ENCODE measurements around the gene ERAL1.
"Not testable (repeated sequence)": the region's sequence is repeated elsewhere in the genome, so short reads cannot be mapped to it uniquely, and the experiment has no call there.

Gene ERAL1

DNA sequence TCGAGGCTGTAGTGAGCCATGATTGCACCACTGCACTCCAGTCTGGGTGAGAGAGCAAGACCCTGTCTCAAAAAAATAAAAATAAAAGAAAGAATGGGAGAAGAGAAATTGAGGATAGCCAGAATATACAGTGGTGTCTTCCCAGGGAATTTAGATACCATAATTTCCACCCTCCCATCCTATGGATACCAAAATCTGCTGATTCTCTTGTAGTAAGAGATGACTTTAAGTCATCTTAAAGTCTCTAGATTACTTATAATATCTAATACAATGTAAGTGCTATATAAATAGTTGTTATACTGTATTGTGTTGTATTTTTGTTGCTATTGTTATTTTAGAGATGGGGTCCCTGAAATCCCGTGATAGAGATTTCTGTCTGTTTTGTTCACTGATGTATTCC is 1.5 kb upstream of the ERAL1 start:
- no peak for DNase-seq (ENCODE audit: low spot score)

DNA sequence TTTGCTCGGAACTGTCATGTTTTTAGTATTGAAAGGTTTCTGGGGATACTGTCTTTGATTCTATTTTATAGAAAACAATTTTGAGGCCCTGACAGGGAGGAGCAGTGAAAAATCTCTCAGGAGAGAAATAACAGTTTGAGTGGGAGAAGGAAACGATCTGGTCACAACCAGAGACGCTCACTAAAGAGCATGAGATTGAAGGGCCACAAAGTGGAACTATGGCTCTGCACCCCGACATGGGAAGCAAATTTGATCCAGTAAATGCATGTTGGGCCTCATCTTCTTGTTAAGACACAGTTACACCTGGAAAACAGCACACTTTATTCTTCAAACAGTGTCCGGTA is 492 bp downstream of the ERAL1 start:
- no peak for DNase-seq (ENCODE audit: low spot score)

DNA sequence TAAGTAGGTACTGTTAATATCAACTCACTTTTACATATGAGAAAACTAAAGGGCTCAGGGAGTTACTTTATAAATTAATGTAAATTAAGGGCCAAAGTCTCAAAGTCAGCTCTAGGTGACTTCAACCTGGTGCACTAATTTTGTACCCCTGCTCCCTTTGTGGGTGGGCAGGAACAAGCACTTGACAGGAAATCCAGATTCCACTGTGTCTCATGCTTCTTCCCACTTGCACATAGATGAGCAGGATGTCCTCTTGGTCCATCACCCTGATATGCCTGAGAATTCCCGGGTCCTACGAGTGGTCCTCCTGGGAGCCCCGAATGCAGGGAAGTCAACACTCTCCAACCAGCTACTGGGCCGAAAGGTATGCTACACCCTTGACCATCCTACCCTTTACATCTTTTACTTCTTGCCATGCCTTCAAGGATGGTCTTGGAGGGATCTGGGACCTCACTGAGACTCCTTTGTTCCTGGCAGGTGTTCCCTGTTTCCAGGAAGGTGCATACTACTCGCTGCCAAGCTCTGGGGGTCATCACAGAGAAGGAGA is 1.3 kb downstream of the ERAL1 start:
- DNase-seq (ENCODE audit: low spot score), result no peak

DNA sequence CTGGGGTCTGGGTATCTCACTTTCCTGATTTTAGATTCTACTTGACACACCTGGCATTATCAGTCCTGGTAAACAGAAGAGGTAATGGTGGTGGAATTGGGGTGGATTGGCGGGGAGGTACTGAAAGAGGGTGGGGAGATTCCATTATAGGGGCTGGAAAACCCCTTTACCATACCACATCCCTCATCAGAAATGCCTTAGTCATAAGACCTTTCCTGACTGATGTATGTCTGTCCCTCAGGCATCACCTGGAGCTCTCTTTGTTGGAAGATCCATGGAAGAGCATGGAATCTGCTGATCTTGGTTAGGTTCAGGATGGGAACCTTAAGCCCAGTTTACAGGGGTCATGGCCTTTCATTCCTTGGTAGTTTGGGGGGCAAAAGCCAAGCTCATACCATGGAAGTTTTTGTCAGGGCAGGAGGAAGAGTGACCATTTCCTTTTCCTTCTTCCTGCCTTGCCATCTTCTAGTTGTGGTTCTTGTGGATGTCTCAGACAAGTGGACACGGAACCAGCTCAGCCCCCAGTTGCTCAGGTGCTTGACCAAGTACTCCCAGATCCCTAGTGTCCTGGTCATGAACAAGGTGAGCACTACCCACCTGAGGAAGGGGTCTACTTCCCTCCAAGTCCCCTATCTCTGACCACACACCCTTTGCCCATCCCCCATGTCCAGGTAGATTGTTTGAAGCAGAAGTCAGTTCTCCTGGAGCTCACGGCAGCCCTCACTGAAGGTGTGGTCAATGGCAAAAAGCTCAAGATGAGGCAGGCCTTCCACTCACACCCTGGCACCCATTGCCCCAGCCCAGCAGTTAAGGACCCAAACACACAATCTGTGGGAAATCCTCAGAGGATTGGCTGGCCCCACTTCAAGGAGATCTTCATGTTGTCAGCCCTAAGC is 3.3 kb downstream of the ERAL1 start:
- DNase-seq (ENCODE audit: low spot score), result no peak

DNA sequence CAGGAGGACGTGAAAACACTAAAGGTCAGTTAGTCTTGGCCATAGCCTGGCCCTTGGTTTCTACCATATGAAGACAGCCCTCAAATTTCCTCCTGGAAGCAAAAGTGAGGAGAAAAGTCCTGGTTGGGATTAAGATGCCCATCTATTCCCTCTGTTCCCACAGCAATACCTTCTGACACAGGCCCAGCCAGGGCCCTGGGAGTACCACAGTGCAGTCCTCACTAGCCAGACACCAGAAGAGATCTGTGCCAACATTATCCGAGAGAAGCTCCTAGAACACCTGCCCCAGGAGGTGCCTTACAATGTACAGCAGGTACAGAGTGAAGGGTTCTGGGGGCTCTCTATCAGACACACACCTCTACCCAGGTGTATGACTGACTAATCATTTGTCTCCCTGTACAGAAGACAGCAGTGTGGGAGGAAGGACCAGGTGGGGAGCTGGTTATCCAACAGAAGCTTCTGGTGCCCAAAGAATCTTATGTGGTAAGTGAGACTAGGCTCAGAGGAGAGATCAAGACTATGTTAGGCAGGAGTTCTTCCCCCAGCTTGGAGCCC is 4.1 kb downstream of the ERAL1 start:
- no peak for DNase-seq (ENCODE audit: low spot score)

DNA sequence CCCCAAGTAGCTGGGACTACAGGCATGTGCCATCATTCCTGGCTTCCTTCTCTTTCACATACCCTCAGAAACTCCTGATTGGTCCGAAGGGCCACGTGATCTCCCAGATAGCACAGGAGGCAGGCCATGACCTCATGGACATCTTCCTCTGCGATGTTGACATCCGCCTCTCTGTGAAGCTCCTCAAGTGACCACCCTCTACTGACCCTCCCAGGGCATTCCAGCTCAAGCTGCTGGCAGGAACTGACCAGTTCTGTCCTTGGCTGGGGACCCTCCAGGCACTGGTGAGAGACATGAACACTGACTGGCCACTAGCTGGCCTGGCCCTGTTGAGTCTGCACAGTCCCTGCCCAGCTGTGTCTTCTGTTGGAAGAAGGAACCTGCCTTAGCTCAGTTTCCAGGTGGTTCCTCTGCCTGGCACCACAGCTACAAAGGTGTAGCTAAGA is 5.6 kb downstream of the ERAL1 start:
- no peak for DNase-seq (ENCODE audit: low spot score)

DNA sequence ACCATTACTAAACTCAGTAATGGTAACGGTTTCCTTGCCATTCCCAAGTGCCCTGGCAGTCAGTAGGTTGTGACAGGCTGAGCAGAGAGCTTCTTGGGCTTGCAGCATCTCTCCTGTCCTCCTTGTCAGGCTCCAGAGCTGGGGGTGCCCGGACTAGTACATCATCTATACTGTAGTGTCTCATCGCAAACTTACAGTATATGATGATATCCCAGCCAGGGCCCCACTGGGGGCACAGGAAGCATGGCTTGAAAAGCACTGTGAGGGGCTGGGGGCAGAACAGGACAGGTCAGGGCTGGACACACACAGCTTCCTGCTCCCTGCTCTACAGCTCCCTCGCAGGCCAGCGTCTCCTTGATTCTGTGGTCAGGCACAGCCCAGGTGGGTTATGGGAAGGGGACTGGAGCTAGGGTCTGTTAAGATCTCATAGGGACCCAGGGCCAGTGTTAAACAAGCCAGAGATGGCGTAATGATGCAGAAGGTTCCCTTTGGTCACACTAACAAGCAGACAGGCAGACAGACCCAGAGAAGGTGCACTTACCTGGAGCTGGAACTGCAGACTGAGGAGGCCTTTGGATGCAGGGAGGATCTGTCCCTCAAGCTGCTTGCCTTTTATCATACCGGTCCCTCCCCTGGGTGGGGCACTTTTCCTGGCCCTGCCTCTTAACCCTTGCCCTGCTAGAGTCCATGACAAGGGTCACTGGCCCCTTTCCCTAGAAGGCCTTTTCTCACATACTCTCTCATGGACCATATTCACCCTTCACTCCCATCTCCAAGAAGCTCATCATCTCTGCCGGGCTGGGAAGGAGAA is 6.8 kb downstream of the ERAL1 start:
- DNase-seq (ENCODE audit: low spot score), result no peak

DNA sequence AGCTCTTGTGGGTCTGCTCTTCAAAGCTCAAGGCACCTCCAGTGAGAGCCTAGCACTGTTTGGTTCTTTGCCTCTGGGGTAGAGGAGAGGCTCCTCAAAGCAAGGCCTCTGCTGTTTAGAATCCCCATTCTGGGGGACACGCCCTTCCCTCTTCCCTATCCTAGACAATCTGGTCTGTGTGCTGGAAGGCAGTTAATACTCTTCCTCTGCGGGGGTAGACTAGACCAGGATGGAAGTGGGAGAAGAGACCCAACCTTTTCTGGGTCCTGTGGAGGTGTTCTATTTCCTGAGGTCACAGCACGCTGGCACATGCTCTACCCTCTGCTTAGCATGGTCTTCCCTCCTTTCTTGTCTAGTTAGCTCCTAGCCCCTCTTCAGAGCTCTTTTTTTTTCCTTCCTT is 7.7 kb downstream of the ERAL1 start:
- no peak for DNase-seq (ENCODE audit: low spot score)

DNA sequence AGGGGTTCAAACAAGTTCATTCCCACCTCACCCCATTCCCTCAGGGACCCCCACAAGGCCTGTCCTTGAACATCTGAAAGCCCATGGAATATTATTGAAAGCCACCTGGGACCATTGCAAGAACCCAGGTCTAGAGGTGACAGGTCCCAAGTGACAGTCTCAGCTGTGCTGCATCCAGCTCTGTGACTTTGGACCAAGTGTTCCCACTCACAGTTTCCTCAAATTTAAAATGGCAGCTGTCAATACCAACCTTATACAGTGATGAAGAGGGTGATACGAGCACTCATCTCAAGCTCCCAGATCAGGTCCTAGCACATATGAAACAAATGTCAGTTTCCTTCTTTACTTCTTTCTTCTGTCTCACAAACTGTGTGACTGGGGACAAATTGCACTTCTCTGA is 9.1 kb downstream of the ERAL1 start:
- no peak for DNase-seq (ENCODE audit: low spot score)

DNA sequence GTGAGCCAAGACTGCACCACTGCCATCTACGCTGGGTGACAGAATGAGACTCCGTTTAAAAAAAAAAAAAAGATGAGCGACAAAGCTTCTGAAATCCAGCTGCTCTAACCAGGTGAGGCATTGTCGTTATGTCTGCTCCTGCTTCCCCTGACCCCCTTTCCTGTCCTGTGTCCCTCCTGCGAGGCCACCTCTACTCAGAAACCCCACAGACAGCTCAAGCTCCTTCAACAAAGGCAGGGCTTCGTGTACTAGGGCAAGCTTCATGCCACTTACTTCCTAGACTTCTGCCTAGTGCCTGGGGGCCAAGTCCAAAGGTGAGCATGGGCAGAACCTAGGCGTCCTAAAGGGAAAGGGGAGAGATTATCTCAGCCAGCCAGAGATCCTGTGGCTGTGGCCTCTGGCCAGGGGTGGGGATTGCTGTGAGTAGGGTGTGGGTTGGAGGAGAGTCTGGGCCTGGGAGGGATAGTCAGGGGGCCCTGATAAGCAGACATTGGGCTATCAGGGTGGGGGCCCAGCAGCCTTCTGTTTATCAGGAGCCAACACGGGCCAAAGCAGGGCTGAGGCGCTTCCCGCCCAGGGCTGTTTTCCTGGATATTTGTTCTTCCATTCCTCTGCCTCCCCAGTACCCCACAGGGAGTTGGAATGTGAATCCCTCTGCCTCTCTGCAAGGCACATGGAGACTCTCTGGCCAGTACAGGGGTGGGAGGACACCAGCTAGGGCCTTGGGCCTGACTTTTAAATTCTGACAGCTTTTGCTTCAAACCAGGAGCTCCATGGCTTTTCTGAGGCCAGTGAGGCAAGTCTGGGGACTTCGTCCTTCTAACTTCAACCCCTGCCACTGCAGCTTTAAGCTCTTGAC is 10.4 kb downstream of the ERAL1 start:
- DNase-seq (ENCODE audit: low spot score), result no peak

DNA sequence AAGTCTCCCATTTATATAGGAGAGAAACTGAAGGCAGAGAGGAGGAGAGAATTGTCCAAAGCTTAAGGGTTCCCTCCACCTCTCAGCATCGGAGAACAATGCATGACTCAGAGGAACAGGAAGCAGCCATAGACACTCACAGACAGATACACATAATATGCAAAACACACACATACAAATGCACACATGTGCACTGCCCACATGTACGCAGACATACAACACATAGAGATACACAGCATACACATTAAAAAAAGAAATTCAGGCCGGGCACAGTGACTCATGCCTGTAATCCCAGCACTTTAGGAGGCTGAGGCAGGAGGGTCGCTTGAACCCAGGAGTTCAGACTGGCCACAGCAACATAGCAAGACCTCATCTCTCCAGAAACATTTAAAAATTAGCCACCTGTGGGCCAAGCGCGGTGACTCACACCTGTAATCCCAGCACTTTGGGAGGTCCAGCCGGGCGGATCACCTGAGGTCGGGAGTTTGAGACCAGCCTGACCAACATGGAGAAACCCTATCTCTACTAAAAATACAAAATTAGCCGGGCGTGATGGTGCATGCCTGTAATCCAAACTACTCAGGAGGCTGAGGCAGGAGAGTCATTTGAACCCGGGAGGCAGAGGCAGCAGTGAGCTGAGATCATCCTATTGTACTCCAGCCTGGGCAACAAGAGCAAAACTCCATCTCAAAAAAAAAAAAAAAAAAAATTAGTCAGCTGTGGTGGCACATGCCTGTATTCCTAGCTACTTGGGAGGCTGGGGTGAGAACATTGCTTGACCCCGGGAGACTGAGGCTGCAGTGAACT is 11.3 kb downstream of the ERAL1 start:
- DNase-seq (ENCODE audit: low spot score), result no peak

DNA sequence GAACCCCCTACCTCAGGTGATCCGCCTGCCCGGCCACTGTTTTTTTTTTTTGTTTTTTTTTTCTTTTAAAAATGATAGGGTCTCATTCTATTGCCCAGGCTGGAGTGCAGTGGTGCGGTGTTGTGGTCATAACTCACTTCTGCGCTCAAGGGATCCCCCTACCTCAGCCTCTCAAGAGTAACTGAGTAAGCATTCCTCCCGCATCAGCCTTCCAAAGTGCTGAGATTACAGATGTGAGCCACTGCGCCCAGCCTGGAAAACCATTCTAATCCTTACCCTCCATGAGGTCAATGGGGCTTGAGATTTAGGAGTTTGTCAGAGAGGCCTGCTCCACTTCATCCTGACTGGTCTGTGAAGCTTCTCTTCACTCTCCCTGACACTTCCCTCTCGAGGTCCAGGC is 12.5 kb downstream of the ERAL1 start:
- no peak for DNase-seq (ENCODE audit: low spot score)

DNA sequence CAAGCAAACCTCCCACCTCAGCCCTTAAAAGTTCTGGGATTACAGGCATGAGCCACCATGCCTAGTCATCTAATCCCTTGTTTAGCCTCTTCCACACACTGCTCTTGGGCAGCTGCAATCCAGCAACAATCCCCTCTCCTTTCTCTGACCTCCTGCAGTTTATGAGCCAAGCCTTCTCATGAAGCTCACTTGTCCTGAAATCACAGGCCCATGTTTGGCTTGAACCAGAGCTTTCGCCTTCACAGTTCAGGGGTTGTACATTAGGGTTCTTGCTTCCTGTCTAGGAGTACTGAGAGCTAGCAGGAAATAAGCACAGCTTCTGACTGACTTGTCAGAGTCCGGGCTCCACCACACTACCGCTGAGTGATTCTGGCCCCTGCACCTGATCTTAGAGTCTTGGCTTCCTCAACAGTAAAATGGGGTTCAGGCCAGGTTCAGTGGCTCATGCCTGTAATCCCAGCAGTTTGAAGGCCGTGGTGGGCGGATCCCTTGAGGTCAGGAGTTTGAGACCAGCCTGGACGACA is 16.3 kb downstream of the ERAL1 start:
- DNase-seq (ENCODE audit: low spot score), result no peak

DNA sequence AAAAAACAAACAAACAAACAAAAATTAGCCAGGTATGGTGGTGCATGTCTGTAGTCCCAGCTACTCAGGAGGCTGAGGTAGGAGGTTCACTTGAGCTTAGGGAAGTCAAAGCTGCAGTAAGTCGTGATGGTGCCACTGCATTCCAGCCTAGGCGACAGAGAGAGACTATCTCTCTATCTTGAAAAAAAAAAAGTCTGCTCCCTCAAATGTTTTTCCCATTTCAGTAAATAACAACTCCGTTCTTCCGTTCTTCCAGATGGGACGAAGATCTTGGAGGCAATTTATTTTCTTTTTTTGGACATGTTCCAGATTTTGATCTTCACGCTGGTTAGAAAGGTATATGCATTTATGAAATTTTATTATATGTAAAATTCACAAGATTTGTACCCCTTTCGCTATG is 19.0 kb downstream of the ERAL1 start:
- no peak for DNase-seq (ENCODE audit: low spot score)

DNA sequence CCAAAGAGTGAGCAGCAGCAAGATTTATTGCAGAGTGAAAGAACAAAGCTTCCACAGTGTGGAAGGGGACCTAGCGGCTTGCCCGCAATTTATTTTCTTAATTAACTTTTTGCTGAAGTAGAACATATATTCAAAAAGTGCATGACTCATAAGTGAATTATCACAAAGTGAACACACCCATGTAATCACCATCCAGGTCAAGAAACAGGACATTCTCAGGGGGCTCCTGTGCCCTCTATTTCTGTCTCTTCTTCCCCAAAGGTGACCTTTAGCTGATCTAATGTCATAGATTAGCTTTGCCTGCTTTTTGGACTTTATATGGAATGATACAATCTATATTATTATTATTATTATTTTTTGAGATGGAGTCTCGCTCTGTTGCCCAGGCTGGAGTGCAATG is 19.9 kb downstream of the ERAL1 start:
- no peak for DNase-seq (ENCODE audit: low spot score)

DNA sequence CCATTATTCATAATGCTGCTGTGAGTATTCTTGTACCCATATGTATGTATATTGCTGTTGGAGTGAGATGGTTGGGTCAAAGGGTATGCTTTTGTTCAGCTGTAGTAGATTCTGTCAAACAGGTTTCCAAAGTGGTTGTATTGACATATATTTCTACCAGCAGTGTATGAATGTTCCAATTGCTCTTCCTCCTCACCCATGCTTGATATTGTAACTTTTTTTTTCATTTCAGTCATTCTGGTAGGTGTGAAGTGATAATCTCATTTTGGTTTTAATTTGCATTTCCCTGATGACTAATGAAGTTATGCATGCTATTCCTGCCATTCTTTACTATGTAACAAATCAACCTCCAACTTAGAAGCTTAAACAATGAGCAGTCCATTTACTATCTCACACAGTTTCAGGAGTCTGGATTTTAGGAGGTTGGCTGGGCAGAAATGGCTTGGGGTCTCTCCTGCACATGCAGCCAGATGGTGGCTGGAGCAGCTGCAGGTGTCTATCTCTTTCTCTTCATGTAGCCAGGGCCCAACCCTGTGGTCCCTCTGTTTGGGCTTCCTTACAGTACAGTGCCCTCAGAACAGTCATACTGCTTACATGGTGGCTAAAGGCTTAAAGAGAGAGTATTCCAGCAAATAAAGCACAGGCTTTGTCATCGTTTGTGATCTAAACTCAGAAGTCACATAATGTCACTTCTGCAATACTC is 21.2 kb downstream of the ERAL1 start:
- DNase-seq (ENCODE audit: low spot score), result no peak

DNA sequence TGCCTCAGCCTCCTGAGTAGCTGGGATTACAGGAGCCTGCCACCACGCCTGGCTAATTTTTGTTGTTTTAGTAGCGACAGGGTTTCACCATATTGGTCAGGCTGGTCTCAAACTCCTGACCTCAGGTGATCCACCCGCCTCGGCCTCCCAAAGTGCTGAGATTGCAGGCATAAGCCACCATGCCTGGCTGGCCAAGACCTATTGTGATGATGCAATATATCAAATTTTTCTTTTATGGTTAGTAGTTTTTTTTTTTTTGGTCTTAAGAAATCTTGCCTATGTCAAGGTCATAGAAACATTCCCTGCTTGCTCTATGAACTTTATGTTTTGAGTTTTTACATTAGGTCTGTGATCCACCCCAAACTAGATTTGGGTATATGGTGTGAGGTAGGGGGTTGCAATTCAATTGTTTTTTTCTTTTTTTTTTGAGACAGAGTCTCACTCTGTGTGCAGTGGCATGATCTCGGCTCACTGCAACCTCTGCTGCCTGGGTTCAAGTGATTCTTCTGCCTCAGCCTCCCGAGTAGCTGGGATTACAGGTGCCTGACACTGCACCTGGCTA is 22.4 kb downstream of the ERAL1 start:
- not testable (repeated sequence) for DNase-seq (ENCODE audit: low spot score)

DNA sequence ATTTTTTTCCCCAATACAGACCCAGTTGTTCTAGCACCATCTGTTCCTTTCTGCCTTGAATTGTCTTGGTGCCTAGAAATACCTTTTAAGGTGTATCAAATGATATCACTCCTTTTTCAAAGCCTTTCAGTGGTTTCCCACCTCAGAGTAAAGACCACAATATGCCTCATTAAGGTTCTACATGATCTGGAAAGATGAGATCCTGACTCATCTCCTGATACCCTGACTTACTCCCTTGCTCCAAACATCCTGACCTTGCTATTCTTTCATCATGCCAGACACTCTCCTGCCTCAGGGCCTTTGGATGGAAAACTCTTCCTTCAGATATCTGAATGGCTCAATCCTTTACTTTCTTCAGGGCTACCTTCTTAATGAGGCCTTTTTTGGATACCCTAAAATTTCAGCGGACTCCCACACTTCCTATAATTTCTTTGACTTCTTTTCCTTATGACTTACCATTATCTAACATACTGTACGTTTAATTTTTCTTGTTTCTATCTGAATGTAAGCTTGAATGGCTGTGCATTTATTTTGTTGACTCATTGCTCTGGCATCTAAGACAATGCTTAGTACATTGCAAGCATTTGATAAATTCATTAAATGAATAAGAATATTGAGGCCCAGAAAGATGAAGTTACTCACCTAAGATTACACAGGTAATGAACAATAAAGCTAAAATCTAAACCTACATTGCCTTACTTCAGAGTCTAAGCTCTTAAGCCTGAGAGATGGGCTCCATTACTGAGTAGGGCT is 23.5 kb downstream of the ERAL1 start:
- no peak for DNase-seq (ENCODE audit: low spot score)

DNA sequence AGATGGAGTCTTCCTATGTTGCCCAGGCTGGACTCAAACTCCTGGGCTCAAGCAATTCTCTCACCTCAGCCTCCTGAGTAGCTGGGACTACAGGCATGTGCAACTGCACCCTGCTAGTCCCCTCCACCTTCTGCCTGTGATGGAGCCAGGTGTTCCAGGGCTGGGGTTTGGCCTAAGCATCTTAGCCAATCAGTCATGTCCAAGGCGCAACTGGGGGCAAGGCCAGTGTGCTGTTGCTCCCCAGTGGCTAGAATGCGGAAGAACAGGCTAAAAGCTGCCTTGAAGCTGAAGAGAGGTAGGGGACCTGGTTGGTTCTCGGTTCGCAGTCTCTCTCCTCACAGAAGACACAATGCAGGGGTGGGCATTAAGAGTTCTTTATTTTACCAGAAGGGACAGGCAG is 24.2 kb downstream of the ERAL1 start:
- DNase-seq (ENCODE audit: low spot score), result no peak
